H9 (cell line): ENCODE results near the gene PTCSC3. TPM values are rescaled to one million over a fixed set of nuclear protein-coding genes. Genes with fewer than 3 reads are reported as not detected.
A peak's percentile ranks its signal among the peaks of the same experiment; 100 is the strongest.

Experiments
- DNase-seq: peaks from one replicate; pipeline ENCODE4 v3.0.0-alpha.2; 2017
- H2AFZ ChIP-seq: one replicate; pipeline ENCODE4 v1.6.1; 2013; ENCODE audit warnings: mild to moderate bottlenecking, low read length, control low read depth, moderate library complexity
- H2AK5ac ChIP-seq: 2 replicates; pipeline ENCODE4 v1.6.1; 2013; ENCODE audit warnings: low read length, control low read depth, mixed read lengths; ENCODE audit not compliant: insufficient read length
- H2BK120ac ChIP-seq: one replicate; pipeline ENCODE4 v1.6.1; 2013; ENCODE audit warnings: low read depth, mild to moderate bottlenecking, low read length, control low read depth, inconsistent platforms; ENCODE audit not compliant: poor library complexity, severe bottlenecking
- H2BK12ac ChIP-seq: 2 replicates; pipeline ENCODE4 v1.6.1; 2013; ENCODE audit warnings: low read length, control low read depth, mixed read lengths, low read depth; ENCODE audit not compliant: insufficient read length
- H2BK15ac ChIP-seq: 2 replicates; pipeline ENCODE4 v1.6.1; 2013; ENCODE audit warnings: low read depth, low read length, control low read depth
- H2BK20ac ChIP-seq: one replicate; pipeline ENCODE4 v1.6.1; 2013; ENCODE audit warnings: low read depth, mild to moderate bottlenecking, low read length, control low read depth, inconsistent platforms; ENCODE audit not compliant: poor library complexity, severe bottlenecking
- H2BK5ac ChIP-seq: 2 replicates; pipeline ENCODE4 v1.6.1; 2013; ENCODE audit warnings: low read length, control low read depth, mixed read lengths; ENCODE audit not compliant: insufficient read length
- H3K14ac ChIP-seq: 2 replicates; pipeline ENCODE4 v1.6.1; 2013; ENCODE audit warnings: low read length, control low read depth; ENCODE audit not compliant: insufficient read depth
- H3K18ac ChIP-seq: 2 replicates; pipeline ENCODE4 v1.6.1; 2013; ENCODE audit warnings: low read depth, mild to moderate bottlenecking, mixed read lengths, low read length, control low read depth; ENCODE audit not compliant: insufficient read length
- H3K23ac ChIP-seq: 2 replicates; pipeline ENCODE4 v1.6.1; 2013; ENCODE audit warnings: low read length, control low read depth, mixed read lengths, low read depth; ENCODE audit not compliant: insufficient read length
- H3K23me2 ChIP-seq: 2 replicates; pipeline ENCODE4 v1.6.1; 2013; ENCODE audit warnings: low read depth, mild to moderate bottlenecking, mixed read lengths, low read length, control low read depth; ENCODE audit not compliant: insufficient read length, poor library complexity, severe bottlenecking
- H3K27ac ChIP-seq: 2 replicates; pipeline ENCODE4 v1.5.1; 2013; ENCODE audit warnings: low read length, control low read depth, mixed read lengths, low read depth; ENCODE audit not compliant: insufficient read length
- H3K27me3 ChIP-seq: 2 replicates; pipeline ENCODE4 v1.6.1; 2013; ENCODE audit warnings: low read length, control low read depth, inconsistent platforms; ENCODE audit not compliant: insufficient read depth
- H3K4ac ChIP-seq: 2 replicates; pipeline ENCODE4 v1.6.1; 2013; ENCODE audit warnings: low read depth, mild to moderate bottlenecking, control low read depth, inconsistent platforms, low read length, moderate library complexity
- H3K4me1 ChIP-seq: 2 replicates; pipeline ENCODE4 v1.6.1; 2013; ENCODE audit warnings: low read length, control low read depth, inconsistent platforms; ENCODE audit not compliant: insufficient read depth
- H3K4me2 ChIP-seq: 2 replicates; pipeline ENCODE4 v1.6.1; 2013; ENCODE audit warnings: low read length, control low read depth, mixed read lengths; ENCODE audit not compliant: insufficient read length, insufficient read depth
- H3K56ac ChIP-seq: 2 replicates; pipeline ENCODE4 v1.6.1; 2013; ENCODE audit warnings: low read depth, mild to moderate bottlenecking, mixed read lengths, low read length, control low read depth; ENCODE audit not compliant: insufficient read length
- H3K79me1 ChIP-seq: 2 replicates; pipeline ENCODE4 v1.6.1; 2013; ENCODE audit warnings: low read depth, mild to moderate bottlenecking, moderate library complexity, low read length, control low read depth, inconsistent platforms; ENCODE audit not compliant: insufficient read depth, poor library complexity, severe bottlenecking
- H3K79me2 ChIP-seq: 2 replicates; pipeline ENCODE4 v1.6.1; 2013; ENCODE audit warnings: low read length, control low read depth, inconsistent platforms; ENCODE audit not compliant: insufficient read depth
- H3K9ac ChIP-seq: 2 replicates; pipeline ENCODE4 v1.6.1; 2013; ENCODE audit warnings: low read length, control low read depth, mixed read lengths; ENCODE audit not compliant: insufficient read length; ENCODE audit errors: extremely low read depth
- H3K9me3 ChIP-seq: one replicate; pipeline ENCODE4 v1.6.1; 2013; ENCODE audit warnings: low read depth, low read length, inconsistent platforms; ENCODE audit not compliant: control insufficient read depth
- H3T11ph ChIP-seq: one replicate; pipeline ENCODE4 v1.6.1; 2013; ENCODE audit warnings: mild to moderate bottlenecking, low read length, control low read depth, inconsistent platforms
- H4K20me1 ChIP-seq: one replicate; pipeline ENCODE4 v1.6.1; 2013; ENCODE audit not compliant: control insufficient read depth, insufficient read length, insufficient read depth
- H4K5ac ChIP-seq: 2 replicates; pipeline ENCODE4 v1.6.1; 2013; ENCODE audit warnings: low read depth, mild to moderate bottlenecking, mixed read lengths, low read length, control low read depth; ENCODE audit not compliant: insufficient read length
- H4K8ac ChIP-seq: replicated peaks from 2 replicates; pipeline ENCODE4 v1.6.1; 2013; ENCODE audit warnings: low read length, control low read depth, mixed read lengths, low read depth; ENCODE audit not compliant: insufficient read length
- H4K91ac ChIP-seq: 2 replicates; pipeline ENCODE4 v1.6.1; 2013; ENCODE audit warnings: low read depth, mild to moderate bottlenecking, moderate library complexity, mixed read lengths, low read length, control low read depth; ENCODE audit not compliant: insufficient read length
- H3K27ac Mint-ChIP-seq, 3 experiments: 2 replicates in 2 of 3; 3 replicates in 1 of 3; pipeline ENCODE4 v1.8.0; 2020 to 2021; ENCODE audit warnings: mixed read lengths in 3 of 3, mild to moderate bottlenecking in 1 of 3, moderate library complexity in 1 of 3
- H3K27me3 Mint-ChIP-seq: 2 replicates; pipeline ENCODE4 v1.8.0; 2021; ENCODE audit warnings: low read depth, mild to moderate bottlenecking, moderate library complexity, mixed read lengths
- H3K36me3 Mint-ChIP-seq, 3 experiments: 2 replicates in 2 of 3; 3 replicates in 1 of 3; pipeline ENCODE4 v1.8.0; 2020 to 2021; ENCODE audit warnings: low read depth in 3 of 3, mixed read lengths in 3 of 3; ENCODE audit not compliant: insufficient read depth in 1 of 3
- H3K4me1 Mint-ChIP-seq, 2 experiments: 2 replicates each; pipeline ENCODE4 v1.8.0; 2020; ENCODE audit warnings: mixed read lengths in 2 of 2
- H3K4me3 Mint-ChIP-seq, 2 experiments: 2 replicates in 1 of 2; 3 replicates in 1 of 2; pipeline ENCODE4 v1.8.0; 2020 to 2021; ENCODE audit warnings: mild to moderate bottlenecking in 2 of 2, mixed read lengths in 2 of 2, moderate library complexity in 1 of 2
- H3K9me3 Mint-ChIP-seq, 2 experiments: 2 replicates in 1 of 2; 3 replicates in 1 of 2; pipeline ENCODE4 v1.8.0; 2020; ENCODE audit warnings: mild to moderate bottlenecking in 2 of 2, mixed read lengths in 2 of 2, moderate library complexity in 1 of 2
- CTCF ChIP-seq: fragments of 200-600 bp; sonication (generic); conservative IDR thresholded peaks from 3 replicates; pipeline ENCODE4 v1.8.0; 2021; ENCODE audit warnings: antibody characterized with exemption, mild to moderate bottlenecking
- WGBS: extraction: QIAGEN DNeasy Blood & Tissue Kit; methylation state at CpG from one replicate; pipeline ENCODE4 v1.1.7; 2013; ENCODE audit warnings: missing lambda C conversion rate, low lambda C conversion rate, mixed read lengths; ENCODE audit not compliant: insufficient read length; ENCODE audit errors: extremely low coverage; 5-methylcytosine and 5-hydroxymethylcytosine counted together
- total RNA-seq: library from RNA; stranded (reverse); gene quantifications from 2 replicates; pipeline ENCODE4 v1.2.1, GENCODE V29; 2021

PTCSC3 gene
- total RNA-seq, 1 experiment from 2014 or later: not detected

DNA sequence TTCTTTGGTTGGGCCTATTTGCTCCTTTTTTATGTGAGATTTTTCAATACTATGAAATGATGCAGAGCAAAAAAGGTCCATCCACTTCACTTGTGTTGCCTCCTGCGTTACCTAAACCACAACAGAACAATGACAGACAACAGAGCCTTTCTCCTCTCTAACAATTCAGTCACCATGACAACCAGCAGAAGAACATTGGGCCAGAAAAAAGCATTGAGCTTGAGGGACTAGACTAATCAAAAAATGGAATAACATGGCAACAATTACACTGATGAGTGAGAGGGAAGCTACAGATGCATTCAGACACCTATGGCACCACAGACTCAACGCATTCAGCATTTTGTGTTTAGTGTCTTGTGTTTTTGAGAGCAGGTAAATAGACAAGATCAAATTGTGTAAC, 44.6 kb upstream of the PTCSC3 start:
- no peak overlapping the region for H3K4me2 ChIP-seq
- H2BK12ac ChIP-seq: no peak overlapping the region
- Mint-ChIP-seq H3K27ac (no peak overlapping the region; a peak in 1 of 7 replicates), H3K4me1 (peaks cover 17 to 31% of the 10 kb centered on the region in 2 experiments), H3K4me3 (no peak overlapping the region), H3K36me3 (no peaks in the 10 kb centered on the region), H3K27me3 (peaks cover 3% of the 10 kb centered on the region; the same call in 1 of the 2 replicates), H3K9me3 (no peaks in the 10 kb centered on the region)
- H3K79me1 ChIP-seq: no peaks in the 10 kb centered on the region
- H2AFZ ChIP-seq: no peak overlapping the region
- no peaks in the 10 kb centered on the region for H3K4me1 ChIP-seq
- no peaks in the 10 kb centered on the region for H3K9me3 ChIP-seq
- no peak overlapping the region for H3K9ac ChIP-seq
- H2BK5ac ChIP-seq: no peak overlapping the region
- no peak overlapping the region for H2BK120ac ChIP-seq
- H3K56ac ChIP-seq: no peak overlapping the region
- no peak overlapping the region for H4K91ac ChIP-seq
- H3K14ac ChIP-seq: no peak overlapping the region
- peak overlapping the region; percentile 73 for H3K18ac ChIP-seq
- no peak overlapping the region for H4K5ac ChIP-seq
- H3T11ph ChIP-seq: no peak overlapping the region
- H3K23ac ChIP-seq: no peak overlapping the region
- H4K8ac ChIP-seq: no peak overlapping the region
- no peak overlapping the region for H3K4ac ChIP-seq
- no CpG with 5 or more reads among the region's 2 CpGs for WGBS
- H2BK15ac ChIP-seq: no peak overlapping the region
- no peaks in the 10 kb centered on the region for H3K79me2 ChIP-seq
- no peak for DNase-seq
- H2AK5ac ChIP-seq: no peak overlapping the region
- no peak overlapping the region for H3K27ac ChIP-seq
- no peak overlapping the region for H2BK20ac ChIP-seq
- no peaks in the 10 kb centered on the region for H4K20me1 ChIP-seq
- TF ChIP-seq CTCF: no peak
- H3K23me2 ChIP-seq: no peaks in the 10 kb centered on the region
- no peaks in the 10 kb centered on the region for H3K27me3 ChIP-seq
